ENCODE results near the gene SPIN1.

DNA sequence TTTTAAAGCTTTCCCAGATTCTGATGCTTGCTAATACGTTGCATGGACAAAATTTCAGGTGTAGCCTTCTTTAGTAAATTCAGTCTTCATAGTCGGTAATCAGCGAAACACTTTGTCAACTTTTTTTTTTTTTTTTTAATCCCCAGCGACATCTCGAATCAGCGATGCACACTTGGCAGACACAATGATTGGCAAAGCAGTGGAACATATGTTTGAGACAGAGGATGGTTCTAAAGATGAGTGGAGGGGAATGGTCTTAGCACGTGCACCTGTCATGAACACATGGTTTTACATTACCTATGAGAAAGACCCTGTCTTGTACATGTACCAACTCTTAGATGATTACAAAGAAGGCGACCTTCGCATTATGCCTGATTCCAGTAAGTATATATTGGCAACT is 80.0 kb downstream of the SPIN1 start:
- TF ChIP-seq, protein P1, sequence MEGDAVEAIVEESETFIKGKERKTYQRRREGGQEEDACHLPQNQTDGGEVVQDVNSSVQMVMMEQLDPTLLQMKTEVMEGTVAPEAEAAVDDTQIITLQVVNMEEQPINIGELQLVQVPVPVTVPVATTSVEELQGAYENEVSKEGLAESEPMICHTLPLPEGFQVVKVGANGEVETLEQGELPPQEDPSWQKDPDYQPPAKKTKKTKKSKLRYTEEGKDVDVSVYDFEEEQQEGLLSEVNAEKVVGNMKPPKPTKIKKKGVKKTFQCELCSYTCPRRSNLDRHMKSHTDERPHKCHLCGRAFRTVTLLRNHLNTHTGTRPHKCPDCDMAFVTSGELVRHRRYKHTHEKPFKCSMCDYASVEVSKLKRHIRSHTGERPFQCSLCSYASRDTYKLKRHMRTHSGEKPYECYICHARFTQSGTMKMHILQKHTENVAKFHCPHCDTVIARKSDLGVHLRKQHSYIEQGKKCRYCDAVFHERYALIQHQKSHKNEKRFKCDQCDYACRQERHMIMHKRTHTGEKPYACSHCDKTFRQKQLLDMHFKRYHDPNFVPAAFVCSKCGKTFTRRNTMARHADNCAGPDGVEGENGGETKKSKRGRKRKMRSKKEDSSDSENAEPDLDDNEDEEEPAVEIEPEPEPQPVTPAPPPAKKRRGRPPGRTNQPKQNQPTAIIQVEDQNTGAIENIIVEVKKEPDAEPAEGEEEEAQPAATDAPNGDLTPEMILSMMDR (IDR thresholded peaks at IDR 0.05) = no peak
- TF ChIP-seq POLR2A (IDR thresholded peaks at IDR 0.05) = no peak
